GM19035 (cell line): ENCODE measurements around the gene AZGP1.
"Not testable (repeated sequence)": the region's sequence is repeated elsewhere in the genome, so short reads cannot be mapped to it uniquely, and the experiment has no call there.

Experiments
- ATAC-seq: cut with Tn5 transposase; IDR thresholded peaks from one replicate; pipeline ENCODE4 v1.9.1; 2021; ENCODE audit not compliant: unreplicated experiment

AZGP1 gene

DNA sequence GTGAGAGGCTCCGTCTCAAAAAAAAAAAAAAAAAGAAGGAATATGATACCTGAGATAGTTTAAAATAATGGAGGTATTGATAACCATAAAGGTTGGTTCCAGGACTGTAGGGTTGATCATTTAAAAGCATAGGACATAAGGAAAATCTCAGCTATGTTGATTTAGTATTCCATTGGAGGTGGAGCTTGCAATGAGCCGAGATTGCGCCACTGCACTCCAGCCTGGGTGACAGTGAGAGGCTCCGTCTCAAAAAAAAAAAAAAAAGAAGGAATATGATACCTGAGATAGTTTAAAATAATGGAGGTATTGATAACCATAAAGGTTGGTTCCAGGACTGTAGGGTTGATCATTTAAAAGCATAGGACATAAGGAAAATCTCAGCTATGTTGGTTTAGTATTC, 23.2 kb downstream of the AZGP1 start:
- not testable (repeated sequence) for ATAC-seq

DNA sequence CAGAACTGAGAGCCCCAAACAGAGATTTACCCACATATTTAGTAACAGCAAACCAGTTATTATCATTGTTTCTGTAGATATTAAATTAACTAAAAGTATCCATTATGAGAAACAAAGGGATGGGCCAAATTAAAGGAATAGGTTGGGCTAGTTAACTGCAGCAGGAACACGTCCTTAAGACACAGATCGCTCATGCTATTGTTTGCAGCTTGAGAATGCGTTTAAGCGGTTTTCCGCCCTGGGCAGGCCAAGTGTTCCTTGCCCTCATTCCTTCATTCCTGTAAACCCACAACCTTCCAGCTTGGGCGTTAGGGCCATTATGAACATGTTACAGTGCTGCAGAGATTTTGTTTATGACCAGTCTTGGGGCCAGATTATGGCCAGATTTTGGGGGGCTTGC, 25.0 kb downstream of the AZGP1 start:
- ATAC-seq, result not testable (repeated sequence)

DNA sequence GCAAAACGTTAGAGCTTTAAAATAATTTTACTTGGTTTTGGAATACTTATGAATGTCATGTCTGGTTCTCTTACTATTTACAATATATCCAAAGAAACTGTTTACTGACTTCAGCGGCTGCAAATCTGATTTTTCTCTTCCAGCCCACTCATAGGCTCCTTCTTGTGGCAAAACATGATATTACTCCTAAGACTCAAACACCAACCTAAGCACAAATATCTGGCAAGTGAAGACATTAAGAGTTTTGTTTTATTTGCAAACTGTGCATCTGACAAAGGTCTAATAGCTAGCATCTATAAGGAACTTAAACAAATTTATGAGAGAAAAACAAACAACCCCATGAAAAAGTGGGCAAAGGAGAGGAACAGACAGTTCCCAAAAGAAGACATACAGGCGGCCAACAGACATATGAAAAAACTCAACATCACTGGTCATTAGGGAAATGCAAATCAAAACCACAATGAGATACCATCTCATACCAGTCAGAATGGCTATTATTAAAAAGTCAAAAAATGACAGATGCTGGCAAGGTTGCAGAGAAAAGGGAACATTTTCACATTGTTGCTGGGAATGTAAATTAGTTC, 26.1 kb downstream of the AZGP1 start:
- no peak for ATAC-seq

DNA sequence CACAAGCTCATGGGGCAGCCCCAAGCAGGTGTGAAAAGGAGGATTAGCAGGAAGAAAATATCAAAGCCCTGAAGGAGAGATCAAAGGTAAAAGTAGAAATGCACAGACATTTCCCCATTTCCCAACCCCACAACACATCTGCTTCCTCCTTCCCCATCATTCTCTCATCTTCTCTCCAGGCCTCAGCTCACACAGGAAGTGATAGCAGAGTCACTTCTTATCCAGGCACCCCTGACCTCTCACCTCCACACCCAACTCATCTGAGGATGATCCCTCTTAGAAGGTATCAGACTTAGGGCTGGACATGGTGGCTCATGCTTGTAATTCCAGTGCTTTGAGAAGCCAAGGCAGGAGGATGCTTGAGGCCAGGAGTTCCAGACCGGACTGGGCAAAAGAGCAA, 28.2 kb downstream of the AZGP1 start:
- ATAC-seq, result no peak

DNA sequence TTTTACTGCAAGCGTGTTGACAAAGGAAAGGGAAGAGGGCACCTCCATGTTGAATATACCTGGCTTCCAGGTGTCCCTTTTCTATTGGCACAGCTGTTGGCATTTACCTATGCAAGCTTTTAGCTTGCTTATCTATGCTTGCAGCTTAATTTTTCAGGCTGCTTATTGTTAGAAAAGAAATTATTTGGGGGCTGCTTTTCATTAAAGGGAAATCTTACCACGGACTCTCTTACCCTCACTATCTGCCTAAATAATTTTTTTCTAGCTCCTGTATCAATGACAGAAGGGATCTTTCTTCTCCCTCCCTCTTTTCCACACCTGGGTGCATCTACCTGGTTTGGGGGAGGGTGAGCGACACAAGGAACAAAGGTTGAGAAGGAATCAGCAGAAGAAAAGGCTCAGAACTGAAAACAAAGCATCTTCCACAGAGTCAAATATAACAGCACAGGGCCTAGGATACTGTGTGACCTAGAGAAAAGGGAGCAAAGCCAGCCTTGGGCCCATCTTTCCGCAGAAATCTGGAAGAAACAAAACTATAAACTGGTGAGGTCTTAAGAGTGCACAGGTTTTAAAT, 31.2 kb downstream of the AZGP1 start:
- ATAC-seq, result no peak

DNA sequence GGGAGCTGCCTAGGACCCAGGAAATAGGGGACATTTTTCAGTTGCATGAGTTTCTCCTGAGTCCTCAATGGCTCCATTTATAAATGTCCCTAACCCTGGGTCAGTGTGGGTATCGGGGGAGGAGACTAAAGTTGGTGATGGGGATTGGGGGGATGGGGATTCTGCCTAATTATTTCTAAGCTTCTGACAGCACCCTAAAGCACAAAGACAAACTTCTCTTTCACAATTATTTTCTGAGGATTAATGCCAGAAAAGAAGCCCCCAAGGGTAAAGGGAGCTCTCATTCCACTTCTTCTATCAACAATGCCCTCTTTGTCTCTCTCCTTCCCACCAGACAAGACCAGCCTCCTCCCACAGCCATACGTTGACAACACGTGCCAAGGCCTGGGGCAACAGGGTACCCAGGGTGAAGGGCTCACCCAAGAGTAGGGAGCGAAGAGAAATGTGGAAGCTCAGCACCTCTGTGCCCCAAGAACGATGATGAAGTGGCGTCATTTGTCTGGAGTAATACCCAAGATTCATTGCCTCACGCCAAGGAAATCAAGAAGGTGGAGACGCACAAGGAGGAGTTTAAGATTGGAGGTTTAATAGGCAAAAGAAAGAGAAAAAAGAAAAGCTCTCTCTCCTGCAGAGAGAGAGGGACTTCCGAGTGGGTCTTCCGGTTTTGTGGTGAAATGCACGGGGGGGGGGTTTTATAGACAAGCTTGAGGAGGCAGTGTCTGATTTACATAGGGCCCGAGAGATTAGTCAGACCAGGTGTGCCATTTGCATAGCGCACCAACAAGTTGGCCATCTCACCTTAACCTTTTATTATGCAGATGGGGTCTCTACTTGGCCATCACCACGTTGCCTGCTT, 32.0 kb downstream of the AZGP1 start:
- no peak for ATAC-seq

DNA sequence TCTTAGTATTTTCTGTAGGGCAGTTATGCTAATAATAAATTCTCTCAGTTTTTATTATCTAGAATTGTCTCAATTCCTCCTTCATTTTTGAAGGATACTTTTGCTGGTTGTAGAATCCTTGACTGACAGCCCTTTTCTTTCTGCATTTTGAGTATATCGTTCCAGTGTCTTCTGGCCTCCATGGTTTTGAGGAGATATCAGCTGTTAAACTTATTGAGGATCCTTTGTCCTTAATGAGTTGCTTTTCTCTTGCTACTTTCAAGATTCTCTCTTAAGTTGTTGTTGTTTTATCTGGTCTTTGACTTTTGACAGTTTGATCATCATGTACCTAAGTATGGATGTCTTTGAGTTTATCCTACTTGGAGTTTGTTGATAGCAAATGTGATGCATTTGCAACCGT, 37.5 kb downstream of the AZGP1 start:
- no peak for ATAC-seq

DNA sequence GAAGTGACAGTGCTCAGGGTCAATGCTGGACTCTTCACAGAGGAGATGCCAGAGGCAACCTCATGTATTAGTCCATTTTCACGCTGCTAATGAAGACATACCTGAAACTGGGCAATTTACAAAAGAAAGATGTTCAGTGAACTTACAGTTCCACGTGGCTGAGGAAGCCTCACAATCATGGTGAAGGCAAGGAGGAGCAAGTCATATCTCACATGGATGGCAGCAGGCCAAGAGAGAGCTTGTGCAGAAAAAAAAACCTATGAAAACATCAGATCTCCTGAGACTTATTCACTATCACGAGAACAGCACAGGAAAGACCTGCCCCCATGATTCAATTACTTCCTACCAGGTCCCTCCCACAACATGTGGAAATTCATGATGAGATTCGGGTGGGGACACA, 40.8 kb downstream of the AZGP1 start:
- not testable (repeated sequence) for ATAC-seq

DNA sequence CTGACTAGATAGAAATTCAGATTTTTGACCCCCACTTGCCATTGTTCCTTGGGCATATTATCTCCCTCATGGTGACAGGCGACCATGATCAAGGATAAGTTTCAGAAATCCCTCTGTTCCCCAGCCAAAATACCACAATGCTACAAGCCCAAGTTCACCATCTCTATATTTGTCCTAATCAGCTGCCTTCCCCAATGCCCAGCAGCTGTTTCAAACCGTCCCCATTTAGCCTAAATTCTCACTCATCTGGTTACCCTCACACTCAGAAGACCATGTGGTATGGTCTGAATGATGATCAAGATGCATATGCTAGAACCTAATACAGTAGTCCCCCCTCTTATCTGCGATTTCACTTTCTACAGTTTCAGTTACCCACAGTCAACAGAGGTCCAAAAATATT, 45.5 kb downstream of the AZGP1 start:
- ATAC-seq, result no peak

DNA sequence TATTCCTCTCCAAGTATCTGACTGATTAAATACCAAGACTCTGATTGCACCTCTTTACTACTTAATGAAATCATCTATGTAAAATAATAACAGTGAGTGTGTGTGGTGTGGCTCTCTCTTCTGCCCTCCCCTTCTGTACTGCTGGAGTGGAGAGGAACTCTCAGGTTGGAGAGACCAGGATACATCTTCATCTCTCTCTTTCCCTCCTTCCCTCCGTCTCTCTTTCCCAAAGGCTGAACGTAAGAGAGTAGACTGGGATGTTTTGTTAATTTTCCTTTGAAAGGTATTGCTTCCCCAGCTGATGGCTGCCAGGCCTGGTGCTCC, 46.1 kb downstream of the AZGP1 start:
- no peak for ATAC-seq

DNA sequence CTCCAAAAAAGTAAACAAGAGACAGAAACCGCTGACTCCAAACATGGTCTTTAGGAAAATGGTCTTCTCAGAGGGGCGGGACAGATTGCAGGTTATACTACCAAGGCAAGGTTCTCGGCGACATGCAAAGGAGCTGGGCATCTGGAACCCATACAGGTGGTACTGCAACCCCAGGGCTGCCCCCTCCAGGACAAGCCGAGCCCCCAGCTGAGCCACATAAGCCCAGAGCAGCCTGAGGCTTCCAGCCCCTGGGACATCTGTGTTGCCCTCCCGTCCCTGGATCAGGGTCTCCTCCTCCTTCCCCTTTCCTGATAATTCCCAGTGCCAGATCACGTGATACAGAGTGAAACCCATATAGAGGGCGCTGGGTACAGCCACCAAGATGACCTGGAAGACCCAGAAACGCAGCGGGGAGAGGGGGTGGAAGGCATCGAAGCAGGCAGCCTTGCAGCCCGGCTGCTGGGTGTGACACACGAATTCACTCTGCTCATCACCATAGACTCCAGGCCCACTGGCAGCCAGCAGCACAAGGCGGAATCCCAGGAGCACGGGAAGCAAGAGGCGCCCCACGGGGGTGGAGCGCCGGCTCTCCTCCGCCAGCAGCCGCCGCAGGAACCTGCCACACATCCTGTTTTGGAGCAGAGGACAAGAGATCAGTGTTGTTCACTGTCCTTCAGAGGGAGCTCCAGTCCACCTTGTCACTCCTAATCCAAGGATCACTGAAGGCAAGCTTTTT, 46.7 kb downstream of the AZGP1 start, which contains the start of gene GJC3:
GJC3 (minus strand) TSS at position 627 of the 736 bp plus-strand sequence; CDS start at position 627, 0 bp downstream.
- ATAC-seq, result no peak

DNA sequence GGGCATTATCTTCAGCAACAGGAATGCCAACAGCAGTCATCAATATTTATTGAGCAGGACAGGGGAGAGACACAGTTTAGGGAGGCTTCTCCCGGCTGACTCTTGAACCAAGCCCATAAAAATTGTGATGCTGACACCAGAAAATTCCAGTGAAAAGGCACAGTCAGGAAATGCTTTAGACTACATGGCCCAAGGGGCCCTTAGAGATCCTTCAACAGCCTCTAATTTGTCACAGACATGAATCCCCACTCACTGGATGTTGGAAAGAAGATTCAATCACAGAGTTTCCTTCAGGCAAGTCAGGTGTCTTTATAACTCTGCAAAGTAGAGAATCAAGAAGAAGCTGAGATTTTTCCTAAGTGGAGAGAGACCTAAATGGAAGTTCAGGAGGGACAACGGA, 47.6 kb downstream of the AZGP1 start:
- ATAC-seq, result no peak

DNA sequence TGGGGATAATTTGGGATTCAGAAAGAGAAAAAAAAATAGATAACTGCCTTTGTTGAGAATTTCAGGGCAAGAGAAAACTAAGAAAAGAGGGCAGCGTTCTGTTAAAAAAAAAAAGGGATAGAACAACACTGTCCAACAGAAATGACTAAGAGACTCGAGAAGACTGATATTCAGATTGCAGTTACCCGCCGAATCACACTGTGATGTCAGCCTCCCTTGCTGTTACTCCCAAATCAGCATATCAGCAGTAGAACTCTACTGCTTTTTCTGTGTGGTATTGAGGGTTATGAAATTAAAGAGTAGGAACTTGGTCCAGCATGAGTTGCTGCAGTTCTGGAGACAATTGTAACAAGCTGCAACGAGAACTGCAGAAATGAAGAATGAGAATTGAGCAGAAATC, 48.3 kb downstream of the AZGP1 start:
- ATAC-seq, result no peak

DNA sequence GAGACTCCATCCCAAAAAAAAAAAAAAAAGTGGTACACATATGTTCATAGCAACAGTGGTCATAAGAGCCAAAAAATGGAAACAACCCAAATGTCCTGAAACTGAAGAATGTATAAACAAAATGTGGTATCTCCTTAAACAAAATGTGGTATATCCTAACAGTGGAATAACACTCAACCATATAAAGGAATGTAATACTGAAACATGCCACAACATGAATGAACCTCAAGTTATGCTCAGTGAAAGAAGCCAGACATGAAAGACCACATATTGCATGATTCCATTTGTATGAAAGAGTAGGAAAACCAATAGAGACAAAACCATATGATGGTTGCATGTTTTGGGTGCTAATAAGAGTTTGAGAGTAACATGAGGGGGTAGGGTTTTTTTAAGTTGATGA, 49.5 kb downstream of the AZGP1 start:
- ATAC-seq, result no peak

DNA sequence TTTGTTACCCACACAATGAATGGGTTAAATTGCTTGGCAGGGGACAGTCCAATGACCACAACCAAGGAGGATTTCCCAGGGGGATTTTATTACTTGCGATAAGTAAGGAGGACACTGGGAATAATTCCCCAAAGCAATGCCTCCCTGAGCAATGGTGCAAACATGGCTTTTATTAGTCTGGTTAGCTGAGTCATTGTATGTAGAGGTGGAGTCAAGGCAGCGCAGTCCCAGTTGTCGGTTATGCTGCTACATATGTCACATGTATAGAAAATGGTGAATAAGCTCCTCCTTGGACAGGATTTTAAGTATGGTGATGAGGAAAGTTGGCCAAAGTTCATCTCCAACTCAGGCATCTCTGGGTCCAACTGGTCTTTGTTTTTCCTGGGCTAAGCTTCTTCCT, 52.6 kb downstream of the AZGP1 start:
- no peak for ATAC-seq

DNA sequence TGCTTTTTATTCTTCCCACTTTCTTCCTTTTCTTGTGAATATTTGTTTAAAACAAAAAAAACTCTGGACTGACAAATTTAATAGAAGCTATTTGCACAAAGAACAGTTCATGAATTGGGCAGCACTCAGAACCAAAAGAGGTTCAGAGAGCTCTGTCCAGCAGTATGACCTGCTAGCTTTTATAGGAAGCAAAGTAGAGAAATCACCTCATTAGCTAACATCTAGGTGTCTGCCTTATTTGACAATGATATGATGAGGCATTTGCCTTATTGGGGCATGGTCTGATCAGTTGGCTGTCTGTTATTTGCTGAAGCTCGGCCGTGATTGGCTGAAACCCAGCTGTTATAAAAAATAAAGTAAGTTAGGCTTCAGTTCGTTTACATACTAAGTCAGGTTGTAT, 55.7 kb downstream of the AZGP1 start:
- no peak for ATAC-seq

DNA sequence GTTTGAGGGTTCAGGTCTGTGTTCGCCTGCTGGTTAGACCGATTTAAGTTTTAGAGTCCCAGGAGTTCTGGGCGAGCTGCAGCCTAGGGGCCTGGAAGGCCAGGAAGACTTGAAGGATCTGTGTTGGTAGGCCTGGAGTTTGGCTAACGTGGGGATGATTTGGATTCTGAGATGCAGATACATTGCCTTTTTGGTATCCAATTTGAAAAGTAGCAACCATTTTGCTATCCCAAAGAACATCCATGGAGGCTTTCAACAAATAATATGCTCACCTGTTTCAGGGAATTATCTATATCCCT, 56.1 kb downstream of the AZGP1 start:
- ATAC-seq, result no peak

DNA sequence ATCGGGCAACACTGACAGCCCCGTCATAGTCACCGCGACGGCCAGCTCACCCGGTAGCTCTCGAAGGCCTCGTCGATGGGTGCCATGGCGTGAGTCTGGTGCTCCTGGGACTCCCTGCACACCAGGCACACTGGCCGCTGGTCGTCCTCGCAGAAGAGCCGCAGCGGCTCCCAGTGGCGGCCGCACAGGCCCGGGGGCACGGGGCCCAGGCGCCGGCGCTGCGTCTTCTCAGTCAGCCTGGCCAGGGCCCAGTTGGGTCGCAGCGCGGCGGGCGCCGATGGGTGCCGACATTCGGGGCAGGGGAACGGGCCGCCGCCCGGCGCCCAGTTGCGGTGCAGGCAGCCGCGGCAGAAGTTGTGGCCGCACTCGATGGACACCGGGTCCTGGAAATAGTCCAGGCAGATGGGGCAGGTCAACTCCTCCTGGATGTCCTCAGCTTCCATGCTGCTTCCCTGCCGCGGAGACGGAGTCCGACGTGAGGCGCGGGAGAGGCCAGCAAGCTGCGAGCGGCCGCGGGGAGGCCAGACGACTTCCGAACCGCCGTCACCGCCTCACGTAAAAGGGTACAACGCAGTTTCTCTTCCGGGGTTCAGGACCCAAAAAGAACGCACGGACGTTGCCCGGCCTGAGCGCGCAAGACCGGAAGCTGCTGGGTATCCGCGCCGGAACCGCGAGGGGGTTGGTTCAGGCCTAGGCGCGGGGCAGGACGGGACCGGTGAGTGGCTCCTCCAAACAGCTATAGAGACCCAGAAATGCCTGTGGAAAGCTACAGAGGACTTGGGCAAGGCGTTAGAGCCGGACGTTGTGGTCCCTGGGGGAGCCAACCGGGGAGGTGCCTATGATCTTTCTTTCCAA, 56.6 kb downstream of the AZGP1 start, which contains the start of gene TRIM4:
TRIM4 (minus strand) TSS at position 572 of the 855 bp plus-strand sequence; CDS start at position 443, 129 bp downstream.
- ATAC-seq, result peak; percentile 95
